SIG-M5 treated with dmso at 0.1 percent for 504 hours (cell line): ENCODE measurements around the gene CENPX.
A peak's percentile ranks its signal among the peaks of the same experiment; 100 is the strongest.

Source experiments
- DNase-seq: peaks from one replicate; lab custom pipeline; 2025; ENCODE audit not compliant: unreplicated experiment; lab: John Stamatoyannopoulos, UW

CENPX gene

GRCh38 chr17:82022310-82022980 is at the start of gene CENPX:
CENPX (minus strand) TSS chr17:82022878; CDS start chr17:82022861, 17 bp downstream.
- no peak for DNase-seq

GRCh38 chr17:82070611-82071010 is 47.9 kb upstream of the CENPX start:
- DNase-seq, result no peak

GRCh38 chr17:82065638-82066303 is 43.1 kb upstream of the CENPX start, which contains the start of gene DUS1L:
DUS1L (minus strand) TSS chr17:82065804; CDS start chr17:82065059, 745 bp downstream.
- peak; percentile 30 for DNase-seq

- DNase-seq, result no peak
Measured at GRCh38 chr17:82065193-82065637, 42.5 kb upstream of the CENPX start.

GRCh38 chr17:82064433-82065192 is 41.9 kb upstream of the CENPX start:
- no peak for DNase-seq

GRCh38 chr17:82063424-82064415 is 41.0 kb upstream of the CENPX start:
- DNase-seq, result no peak

- DNase-seq, result no peak
Measured at GRCh38 chr17:82062984-82063368, 40.3 kb upstream of the CENPX start.

- no peak for DNase-seq
Measured at GRCh38 chr17:82062076-82062983, 39.7 kb upstream of the CENPX start.

GRCh38 chr17:82061047-82061925 is 38.6 kb upstream of the CENPX start:
- DNase-seq, result no peak

- no peak for DNase-seq
Measured at GRCh38 chr17:82060614-82061013, 37.9 kb upstream of the CENPX start.

- DNase-seq, result no peak
Measured at GRCh38 chr17:82060001-82060380, 37.3 kb upstream of the CENPX start.

- no peak for DNase-seq
Measured at GRCh38 chr17:82059272-82060000, 36.8 kb upstream of the CENPX start.

- no peak for DNase-seq
Measured at GRCh38 chr17:82058855-82059249, 36.2 kb upstream of the CENPX start.

GRCh38 chr17:82058230-82058854 is 35.7 kb upstream of the CENPX start:
- no peak for DNase-seq

- no peak for DNase-seq
Measured at GRCh38 chr17:82056729-82057621, 34.3 kb upstream of the CENPX start.

- DNase-seq, result no peak
Measured at GRCh38 chr17:82055965-82056728, 33.5 kb upstream of the CENPX start.
